Aorta (tissue), 5 donors: Measurements from ENCODE around the gene WDR64. TPM values are rescaled to one million over a fixed set of nuclear protein-coding genes. Genes with fewer than 3 reads are reported as not detected.

Experiments used
- ATAC-seq: fragments of 200-7000 bp; cut with Tn5 transposase; one replicate; pipeline ENCODE4 v1.9.1; 2022; ENCODE audit warnings: moderate library complexity; ENCODE audit not compliant: low FRiP score
- DNase-seq, 2 donors: peaks; one replicate each; pipeline ENCODE4 v3.0.0-alpha.2; 2020
- H3K27ac ChIP-seq, 2 donors: one replicate each; pipeline ENCODE4 v1.5.1; 2013; ENCODE audit warnings: low read length in 2 of 2, mild to moderate bottlenecking in 2 of 2, moderate library complexity in 2 of 2, control low read depth in 1 of 2, inconsistent platforms in 1 of 2, low read depth in 1 of 2
- H3K27me3 ChIP-seq, 2 donors: one replicate each; pipeline ENCODE4 v1.6.1; 2013; ENCODE audit warnings: control low read depth in 1 of 2, low read length in 1 of 2, mild to moderate bottlenecking in 1 of 2, moderate library complexity in 1 of 2; ENCODE audit not compliant: insufficient read depth in 2 of 2, control insufficient read depth in 1 of 2
- H3K36me3 ChIP-seq, 2 donors: one replicate each; pipeline ENCODE4 v1.6.1; 2013; ENCODE audit warnings: control low read depth in 1 of 2, low read length in 1 of 2, mild to moderate bottlenecking in 1 of 2; ENCODE audit not compliant: insufficient read depth in 2 of 2, control insufficient read depth in 1 of 2
- H3K4me1 ChIP-seq, 2 donors: one replicate each; pipeline ENCODE4 v1.6.1; 2013; ENCODE audit warnings: low read length in 2 of 2, control low read depth in 1 of 2, mild to moderate bottlenecking in 1 of 2, moderate library complexity in 1 of 2; ENCODE audit not compliant: insufficient read depth in 2 of 2, control insufficient read depth in 1 of 2
- H3K4me3 ChIP-seq, 2 donors: one replicate each; pipeline ENCODE4 v1.5.1; 2013; ENCODE audit warnings: low read length in 2 of 2, control low read depth in 1 of 2, mild to moderate bottlenecking in 1 of 2
- H3K9me3 ChIP-seq: one replicate; pipeline ENCODE4 v1.6.1; 2013; ENCODE audit warnings: mild to moderate bottlenecking, low read length; ENCODE audit not compliant: control insufficient read depth
- WGBS, 2 donors: extraction: QIAGEN DNeasy Blood & Tissue Kit; methylation state at CpG; one replicate each; pipeline ENCODE4 v1.1.7; 2013; 5-methylcytosine and 5-hydroxymethylcytosine counted together
- intact Hi-C, 2 donors: fragments of 100-400 bp; cut with DNase I; formaldehyde crosslinking; loops; one replicate each; pipeline versions ENCODE4 v1.14.2 to v1.15.0; 2022
- polyA plus RNA-seq, 2 donors: library from polyadenylated mRNA; stranded (reverse); fragments of 200-250 nt; gene quantifications; one replicate each; pipeline ENCODE4 v1.2.3, GENCODE V29; 2013
- total RNA-seq, 2 donors: library from RNA; stranded (reverse); fragmentation: NEBNext Ultra II Directional; extraction: Animal tissue kit (Norgen Biotek cat#: 25700); gene quantifications; one replicate each; pipeline ENCODE4 v1.2.1, GENCODE V29; 2021
- donor health status: healthy with polysubstance abuse.
- donor health status: Bipolar disorder and iron deficiency.
- donor health status: DM: no; HTN: no; CAD: no.
- donor health status: DM: no; HTN: no; CAD: no.
- donor health status: DM: yes; HTN: yes; CAD: no.

Gene WDR64
- total and polyA plus RNA-seq, 4 donors, result not detected

DNA sequence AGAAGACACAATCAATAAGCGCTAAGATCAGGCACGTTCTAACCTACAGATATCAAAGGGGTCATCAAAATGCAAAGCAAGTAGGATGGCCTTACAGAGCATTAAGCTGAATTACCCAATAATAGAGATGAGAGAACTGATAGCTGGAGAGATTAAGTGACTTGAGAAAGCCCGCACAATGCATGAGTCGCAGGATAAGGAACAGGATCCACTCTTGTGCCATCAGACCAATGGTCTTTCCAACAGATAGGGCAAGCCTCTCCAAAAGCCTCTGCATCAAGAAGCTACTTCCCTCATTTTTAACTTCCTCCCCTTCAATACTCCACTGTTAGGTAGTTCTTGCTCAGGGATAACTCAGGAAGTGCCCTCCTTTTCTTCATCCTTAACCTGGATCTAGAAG lies 14.5 kb upstream of the WDR64 start:
- no peak overlapping the region for H3K4me3 ChIP-seq
- WGBS, 2 donors, result 86 to 87% methylated on average over 4 of the region's 4 CpGs

DNA sequence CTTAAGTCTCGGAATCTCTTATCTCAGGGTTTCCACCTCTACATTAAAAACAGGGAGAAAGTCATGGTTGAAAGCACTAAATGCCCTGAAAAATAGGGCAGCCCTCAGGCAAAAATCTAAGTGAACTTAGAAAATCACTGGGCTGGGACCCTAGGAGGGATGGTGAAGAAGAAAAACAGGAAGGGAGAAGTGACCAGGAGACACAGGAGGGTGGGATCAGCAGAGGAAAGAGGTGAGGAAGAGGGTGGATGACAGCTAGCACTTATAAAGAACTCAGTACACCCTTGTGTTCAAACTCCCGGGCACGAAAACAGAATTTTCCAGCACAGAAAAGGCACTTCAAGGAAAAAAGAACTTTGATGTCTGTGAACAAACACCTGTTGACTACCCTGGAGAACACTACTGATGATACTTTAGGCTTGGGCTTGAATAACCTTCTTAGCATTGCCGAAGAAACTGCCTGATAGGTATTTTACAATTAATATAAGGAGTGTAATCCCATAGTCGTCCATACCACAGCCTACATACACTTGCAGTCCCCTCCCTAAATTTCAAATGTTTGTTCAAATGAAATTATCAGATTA lies 13.9 kb upstream of the WDR64 start:
- no peak overlapping the region for H3K4me3 ChIP-seq
- DNase-seq (no peak), ATAC-seq (no peak)
- no peaks in the 10 kb centered on the region for H3K36me3 ChIP-seq
- 57 to 61% methylated on average over 5 of the region's 5 CpGs for WGBS, 2 donors
- no peaks in the 10 kb centered on the region for H3K4me1 ChIP-seq
- H3K9me3 ChIP-seq, result no peaks in the 10 kb centered on the region
- intact Hi-C loops, result no loop called here
- H3K27ac ChIP-seq, result no peak overlapping the region
- no peaks in the 10 kb centered on the region for H3K27me3 ChIP-seq

More for the DNA sequence above, 14.5 kb upstream of the WDR64 start:
- no peaks in the 10 kb centered on the region for H3K4me1 ChIP-seq
- intact Hi-C loops, result no loop called here
- H3K27ac ChIP-seq, result no peak overlapping the region
- no peaks in the 10 kb centered on the region for H3K36me3 ChIP-seq
- ATAC-seq (no peak), DNase-seq (no peak)
- H3K9me3 ChIP-seq, result no peaks in the 10 kb centered on the region
- H3K27me3 ChIP-seq, result no peaks in the 10 kb centered on the region

DNA sequence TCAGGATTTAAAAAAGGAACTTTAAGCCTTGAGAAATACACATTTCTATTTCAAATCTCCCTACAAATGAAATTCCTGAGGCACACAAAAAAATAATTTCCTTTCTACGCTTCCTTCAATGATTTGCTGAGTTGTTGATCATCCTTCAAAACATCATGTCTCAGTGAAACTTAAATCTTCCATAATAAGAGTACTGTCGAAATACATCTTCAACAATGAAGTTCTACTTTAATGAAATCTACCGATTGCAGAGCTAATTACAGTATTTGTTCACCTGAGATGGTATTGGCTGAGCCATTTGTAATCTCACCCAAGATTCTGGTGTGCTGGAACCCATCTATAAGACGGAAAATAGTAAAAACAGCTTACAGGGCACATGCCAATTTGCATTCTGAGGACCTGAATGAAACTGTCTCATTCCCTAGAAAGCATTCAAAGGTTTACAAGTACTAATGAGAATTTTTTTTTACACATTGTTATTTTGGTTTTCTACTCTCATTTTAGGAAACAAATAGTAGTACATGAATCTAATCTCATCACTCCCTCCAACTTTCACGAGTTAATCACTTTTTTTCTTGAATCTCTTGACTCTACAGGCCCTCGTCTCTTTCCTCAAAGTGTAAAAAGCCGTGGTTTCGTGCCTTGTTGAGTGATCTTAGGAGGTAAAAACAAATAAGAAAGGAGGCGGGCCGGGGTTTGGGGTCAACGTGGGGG lies 13.0 kb upstream of the WDR64 start:
- H3K4me3 ChIP-seq, result peak overlapping the region; percentile 86 to 96
- H3K4me1 ChIP-seq, result no peaks in the 10 kb centered on the region
- no peak overlapping the region for H3K27ac ChIP-seq
- intact Hi-C loops, result no loop called here
- no peaks in the 10 kb centered on the region for H3K27me3 ChIP-seq
- H3K36me3 ChIP-seq, result no peaks in the 10 kb centered on the region
- WGBS, 2 donors, result 10% methylated on average over 11 of the region's 11 CpGs
- DNase-seq (no peak), ATAC-seq (no peak)
- no peaks in the 10 kb centered on the region for H3K9me3 ChIP-seq

- ATAC-seq (peak; percentile 24), DNase-seq (peak; percentile 62 to 77)
- intact Hi-C loops, result loop anchor here in 1 of 2 donors (5.0 kb wide), 1 partner anchor 108 kb away; no protein-coding TSS in a partner anchor
- Histone ChIP-seq H3K4me3 (peak overlapping the region; percentile 86 to 96), H3K27me3 (no peaks in the 10 kb centered on the region), H3K9me3 (no peaks in the 10 kb centered on the region), H3K36me3 (no peaks in the 10 kb centered on the region), H3K4me1 (no peaks in the 10 kb centered on the region), H3K27ac (peak overlapping the region in 1 of 2 donors; percentile 53)
- WGBS, 2 donors, result 1% methylated on average over 26 to 42 of the region's 42 CpGs
These were observed 12.4 kb upstream of the WDR64 start for GRCh38 chr1:241639623-241640148.

- no peaks in the 10 kb centered on the region for H3K4me1 ChIP-seq
- intact Hi-C loops, result loop anchor here in 1 of 2 donors (5.0 kb wide), 1 partner anchor 107 kb away; no protein-coding TSS in a partner anchor
- H3K36me3 ChIP-seq, result no peaks in the 10 kb centered on the region
These were observed 11.8 kb upstream of the WDR64 start, which contains the start of the genes CHML and OPN3 for GRCh38 chr1:241640149-241640866. CHML (minus strand) TSS chr1:241640369; CDS start chr1:241635766, 4,603 bp downstream. OPN3 (minus strand) TSS chr1:241640369; CDS start chr1:241640254, 115 bp downstream.

GRCh38 chr1:241640867-241641622 lies 11.0 kb upstream of the WDR64 start:
- H3K4me3 ChIP-seq, result no peak overlapping the region
- no peaks in the 10 kb centered on the region for H3K9me3 ChIP-seq
- DNase-seq (no peak), ATAC-seq (no peak)
- 88 to 90% methylated on average over 9 of the region's 9 CpGs for WGBS, 2 donors
- intact Hi-C loops, result loop anchor here in 1 of 2 donors (5.0 kb wide), 1 partner anchor 106 kb away; no protein-coding TSS in a partner anchor
- no peaks in the 10 kb centered on the region for H3K27me3 ChIP-seq
- H3K27ac ChIP-seq, result peak overlapping the region; percentile 39 to 45
- no peaks in the 10 kb centered on the region for H3K36me3 ChIP-seq
- H3K4me1 ChIP-seq, result no peaks in the 10 kb centered on the region

More at GRCh38 chr1:241640149-241640866, 11.8 kb upstream of the WDR64 start, which contains the start of the genes CHML and OPN3:
- DNase-seq, result peak; percentile 96 to 98
- no peaks in the 10 kb centered on the region for H3K27me3 ChIP-seq
- H3K9me3 ChIP-seq, result no peaks in the 10 kb centered on the region
- H3K4me3 ChIP-seq, result peak within 1 kb of the TSS; percentile 86 to 96
- 5 to 13% methylated on average over 28 to 81 of the region's 81 CpGs for WGBS, 2 donors
- ATAC-seq, result peak; percentile 99
- peak within 1 kb of the TSS in 1 of 2 donors; percentile 53 for H3K27ac ChIP-seq

GRCh38 chr1:241641773-241642592 lies 10.1 kb upstream of the WDR64 start:
- intact Hi-C loops, result loop anchor here in 1 of 2 donors (5.0 kb wide), 1 partner anchor 105 kb away; no protein-coding TSS in a partner anchor
- H3K27me3 ChIP-seq, result no peaks in the 10 kb centered on the region
- no peaks in the 10 kb centered on the region for H3K36me3 ChIP-seq
- WGBS, 2 donors, result 42 to 43% methylated on average over 12 of the region's 12 CpGs
- no peaks in the 10 kb centered on the region for H3K4me1 ChIP-seq
- ATAC-seq, result no peak
- H3K9me3 ChIP-seq, result no peaks in the 10 kb centered on the region
- no peak for DNase-seq
- no peak overlapping the region for H3K4me3 ChIP-seq
- peak overlapping the region in 1 of 2 donors; percentile 9 for H3K27ac ChIP-seq
